ENCODE data around the gene SRP72. TPM values are rescaled to one million over a fixed set of nuclear protein-coding genes. Genes with fewer than 3 reads are reported as not detected.

SRP72 gene
- total and polyA plus RNA-seq, 4 donors = 32.1 to 69.7 (median 40.7) TPM

DNA sequence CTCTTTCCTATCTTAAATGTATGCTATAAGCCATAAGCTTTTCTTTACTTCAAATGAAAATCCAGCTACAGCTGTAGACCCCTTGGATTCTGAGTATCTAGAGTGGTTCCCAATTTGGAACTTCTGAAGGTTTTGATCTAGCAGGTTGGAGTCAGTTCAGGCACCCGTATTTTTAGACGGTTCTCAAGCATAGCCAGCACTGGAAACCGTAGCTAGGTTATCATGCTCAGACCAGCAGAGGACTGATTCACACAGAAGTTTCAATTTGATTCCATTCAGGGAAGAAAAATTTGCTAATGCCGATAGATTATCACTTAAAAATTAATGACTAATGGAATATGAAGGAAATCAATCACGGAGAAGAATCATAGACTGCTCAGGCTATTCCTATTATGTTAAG is 43.2 kb upstream of the SRP72 start:
- Histone ChIP-seq H3K27me3 (ENCODE audit: control insufficient read depth in 4 of 4, insufficient read depth in 4 of 4, low read length in 3 of 4) (no peaks in the 10 kb centered on the region), H3K4me3 (ENCODE audit: low read depth in 1 of 3, low read length in 3 of 3) (no peak overlapping the region), H3K27ac (ENCODE audit: low read depth in 1 of 2, low read length in 2 of 2) (no peak overlapping the region), H3K9me3 (ENCODE audit: control insufficient read depth in 4 of 4, low read length in 3 of 4) (no peaks in the 10 kb centered on the region), H3K9ac (ENCODE audit: low read depth in 1 of 2, low read length in 2 of 2) (no peak overlapping the region), H3K36me3 (ENCODE audit: control insufficient read depth in 4 of 4, insufficient read depth in 3 of 4, low read depth in 1 of 4, low read length in 3 of 4) (no peaks in the 10 kb centered on the region), H3K4me1 (ENCODE audit: control insufficient read depth in 4 of 4, insufficient read depth in 4 of 4, low read length in 3 of 4) (no peaks in the 10 kb centered on the region)
- WGBS = 93% methylated on average over 5 of the region's 5 CpGs
- DNase-seq (ENCODE audit: low spot score) = no peak
- TF ChIP-seq FOXA1 (IDR thresholded peaks at IDR 0.05) (no peak), JUND (IDR thresholded peaks at IDR 0.05) (no peak), RXRA (IDR thresholded peaks at IDR 0.05) (no peak), HNF4G (IDR thresholded peaks at IDR 0.05) (no peak), TAF1 (conservative IDR thresholded peaks at IDR 0.05) (no peak), RAD21 (IDR thresholded peaks at IDR 0.05) (no peak), NR2F2 (IDR thresholded peaks at IDR 0.05) (no peak), FOXA2 (IDR thresholded peaks at IDR 0.05) (no peak), SP1 (IDR thresholded peaks at IDR 0.05) (no peak), HNF4A (conservative IDR thresholded peaks at IDR 0.05) (no peak), EGR1 (IDR thresholded peaks at IDR 0.05; ENCODE audit: low read depth in 2 of 2) (no peak), GABPA (IDR thresholded peaks at IDR 0.05 in 1 of 2, conservative IDR thresholded peaks at IDR 0.05 in 1 of 2) (no peak)
- TF ChIP-seq, protein P1, sequence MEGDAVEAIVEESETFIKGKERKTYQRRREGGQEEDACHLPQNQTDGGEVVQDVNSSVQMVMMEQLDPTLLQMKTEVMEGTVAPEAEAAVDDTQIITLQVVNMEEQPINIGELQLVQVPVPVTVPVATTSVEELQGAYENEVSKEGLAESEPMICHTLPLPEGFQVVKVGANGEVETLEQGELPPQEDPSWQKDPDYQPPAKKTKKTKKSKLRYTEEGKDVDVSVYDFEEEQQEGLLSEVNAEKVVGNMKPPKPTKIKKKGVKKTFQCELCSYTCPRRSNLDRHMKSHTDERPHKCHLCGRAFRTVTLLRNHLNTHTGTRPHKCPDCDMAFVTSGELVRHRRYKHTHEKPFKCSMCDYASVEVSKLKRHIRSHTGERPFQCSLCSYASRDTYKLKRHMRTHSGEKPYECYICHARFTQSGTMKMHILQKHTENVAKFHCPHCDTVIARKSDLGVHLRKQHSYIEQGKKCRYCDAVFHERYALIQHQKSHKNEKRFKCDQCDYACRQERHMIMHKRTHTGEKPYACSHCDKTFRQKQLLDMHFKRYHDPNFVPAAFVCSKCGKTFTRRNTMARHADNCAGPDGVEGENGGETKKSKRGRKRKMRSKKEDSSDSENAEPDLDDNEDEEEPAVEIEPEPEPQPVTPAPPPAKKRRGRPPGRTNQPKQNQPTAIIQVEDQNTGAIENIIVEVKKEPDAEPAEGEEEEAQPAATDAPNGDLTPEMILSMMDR (IDR thresholded peaks at IDR 0.05; ENCODE audit: low read depth, low read length, missing input control) = no peak
- TF ChIP-seq, protein P2, sequence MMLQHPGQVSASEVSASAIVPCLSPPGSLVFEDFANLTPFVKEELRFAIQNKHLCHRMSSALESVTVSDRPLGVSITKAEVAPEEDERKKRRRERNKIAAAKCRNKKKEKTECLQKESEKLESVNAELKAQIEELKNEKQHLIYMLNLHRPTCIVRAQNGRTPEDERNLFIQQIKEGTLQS (IDR thresholded peaks at IDR 0.05) = no peak
- TF ChIP-seq, protein P3, sequence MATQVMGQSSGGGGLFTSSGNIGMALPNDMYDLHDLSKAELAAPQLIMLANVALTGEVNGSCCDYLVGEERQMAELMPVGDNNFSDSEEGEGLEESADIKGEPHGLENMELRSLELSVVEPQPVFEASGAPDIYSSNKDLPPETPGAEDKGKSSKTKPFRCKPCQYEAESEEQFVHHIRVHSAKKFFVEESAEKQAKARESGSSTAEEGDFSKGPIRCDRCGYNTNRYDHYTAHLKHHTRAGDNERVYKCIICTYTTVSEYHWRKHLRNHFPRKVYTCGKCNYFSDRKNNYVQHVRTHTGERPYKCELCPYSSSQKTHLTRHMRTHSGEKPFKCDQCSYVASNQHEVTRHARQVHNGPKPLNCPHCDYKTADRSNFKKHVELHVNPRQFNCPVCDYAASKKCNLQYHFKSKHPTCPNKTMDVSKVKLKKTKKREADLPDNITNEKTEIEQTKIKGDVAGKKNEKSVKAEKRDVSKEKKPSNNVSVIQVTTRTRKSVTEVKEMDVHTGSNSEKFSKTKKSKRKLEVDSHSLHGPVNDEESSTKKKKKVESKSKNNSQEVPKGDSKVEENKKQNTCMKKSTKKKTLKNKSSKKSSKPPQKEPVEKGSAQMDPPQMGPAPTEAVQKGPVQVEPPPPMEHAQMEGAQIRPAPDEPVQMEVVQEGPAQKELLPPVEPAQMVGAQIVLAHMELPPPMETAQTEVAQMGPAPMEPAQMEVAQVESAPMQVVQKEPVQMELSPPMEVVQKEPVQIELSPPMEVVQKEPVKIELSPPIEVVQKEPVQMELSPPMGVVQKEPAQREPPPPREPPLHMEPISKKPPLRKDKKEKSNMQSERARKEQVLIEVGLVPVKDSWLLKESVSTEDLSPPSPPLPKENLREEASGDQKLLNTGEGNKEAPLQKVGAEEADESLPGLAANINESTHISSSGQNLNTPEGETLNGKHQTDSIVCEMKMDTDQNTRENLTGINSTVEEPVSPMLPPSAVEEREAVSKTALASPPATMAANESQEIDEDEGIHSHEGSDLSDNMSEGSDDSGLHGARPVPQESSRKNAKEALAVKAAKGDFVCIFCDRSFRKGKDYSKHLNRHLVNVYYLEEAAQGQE (IDR thresholded peaks at IDR 0.05) = no peak

DNA sequence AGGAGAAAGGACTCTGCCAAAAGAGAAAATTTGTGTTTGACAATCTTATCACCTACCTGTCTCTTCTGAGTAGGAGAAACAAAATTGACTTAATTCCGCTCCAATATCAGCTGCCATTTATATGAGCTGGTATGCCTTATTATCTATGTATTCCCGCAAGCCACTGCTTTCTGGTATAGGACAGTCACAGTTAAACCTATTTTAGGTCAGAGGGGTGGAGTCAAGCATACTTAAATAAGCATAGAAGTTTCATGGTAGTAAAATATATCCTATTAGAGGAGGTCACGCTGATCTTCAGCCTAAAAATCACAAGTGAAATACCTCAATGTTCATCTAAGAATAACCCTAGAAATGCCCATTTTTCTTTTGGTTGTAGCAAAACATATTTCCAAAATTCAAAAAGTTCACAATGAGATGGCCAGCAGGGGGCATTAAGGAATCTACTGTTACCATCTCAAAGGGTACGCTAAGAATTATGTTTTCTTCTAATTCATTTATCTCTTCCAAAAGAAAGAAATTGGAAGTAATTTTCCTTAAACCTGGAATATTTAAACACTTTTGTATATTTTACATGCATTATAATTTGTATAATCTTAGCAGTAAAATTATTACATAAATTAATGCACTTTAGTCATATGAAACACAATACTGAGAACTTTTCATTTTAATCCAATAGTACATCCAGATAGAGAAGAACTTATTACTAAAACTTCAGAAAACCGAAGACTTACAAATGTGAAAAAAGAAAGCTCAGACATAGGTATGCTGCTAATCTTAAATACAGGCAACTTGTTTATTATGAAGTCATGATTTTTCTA is 42.5 kb upstream of the SRP72 start:
- Histone ChIP-seq H3K4me3 (ENCODE audit: low read depth in 1 of 3, low read length in 3 of 3) (no peak overlapping the region), H3K27ac (ENCODE audit: low read depth in 1 of 2, low read length in 2 of 2) (no peak overlapping the region), H3K27me3 (ENCODE audit: control insufficient read depth in 4 of 4, insufficient read depth in 4 of 4, low read length in 3 of 4) (no peaks in the 10 kb centered on the region), H3K9ac (ENCODE audit: low read depth in 1 of 2, low read length in 2 of 2) (no peak overlapping the region), H3K36me3 (ENCODE audit: control insufficient read depth in 4 of 4, insufficient read depth in 3 of 4, low read depth in 1 of 4, low read length in 3 of 4) (no peaks in the 10 kb centered on the region), H3K4me1 (ENCODE audit: control insufficient read depth in 4 of 4, insufficient read depth in 4 of 4, low read length in 3 of 4) (no peaks in the 10 kb centered on the region), H3K9me3 (ENCODE audit: control insufficient read depth in 4 of 4, low read length in 3 of 4) (no peaks in the 10 kb centered on the region)
- 61% methylated on average over 5 of the region's 5 CpGs for WGBS
- TF ChIP-seq RXRA (IDR thresholded peaks at IDR 0.05) (no peak), RAD21 (IDR thresholded peaks at IDR 0.05) (peak; percentile 74 to 79), NR2F2 (IDR thresholded peaks at IDR 0.05) (no peak)
- TF ChIP-seq, protein P1 (IDR thresholded peaks at IDR 0.05; ENCODE audit: low read depth, low read length, missing input control) = peak; percentile 47
- peak; percentile 38 for DNase-seq (ENCODE audit: low spot score)
